HCT116 (cell line): ENCODE measurements around the gene MAP3K12. TPM values are rescaled to one million over a fixed set of nuclear protein-coding genes. Genes with fewer than 3 reads are reported as not detected.

Experiments used
- ATAC-seq: fragments of 200-7000 bp; cut with Tn5 transposase; 2 replicates; pipeline ENCODE4 v1.9.1; 2020; ENCODE audit warnings: mild to moderate bottlenecking, moderate library complexity
- BruUV-seq: library from RNA; stranded (reverse); fragments of 400-500 nt; replicated peaks from 2 replicates; lab custom pipeline; 2021; lab: Mats Ljungman, UMichigan
- CTCF ChIA-PET: fragments of 300-600 bp; sonication (Branson Sonifier 250); formaldehyde crosslinking; loops from one replicate; lab custom pipeline; 2021; ENCODE audit warnings: antibody characterized with exemption; lab: Charles Lee
- POLR2A ChIA-PET: fragments of 300-600, 350-600 bp; sonication (Branson Sonifier 250); formaldehyde crosslinking; loops from one replicate; lab custom pipeline; 2021; ENCODE audit warnings: antibody characterized with exemption; lab: Charles Lee
- RAD21 ChIA-PET, 2 experiments: fragments of 300-600 bp; sonication (Branson Sonifier 250); formaldehyde crosslinking; loops; one replicate each; lab custom pipeline; 2023; ENCODE audit warnings: low total read pairs in 2 of 2; ENCODE audit not compliant: uncharacterized antibody in 2 of 2, unreplicated experiment in 2 of 2, low non-redundant PET in 1 of 2; lab: Charles Lee
- DNase-seq: peaks from one replicate; pipeline ENCODE4 v3.0.0-alpha.2; 2010; ENCODE audit warnings: low read depth, low spot score
- H2AFZ ChIP-seq: fragments of 200-600 bp; shearing (Covaris generic), sonication (generic); 2 replicates; pipeline ENCODE4 v1.6.1; 2017; ENCODE audit warnings: low read depth, mixed run types, mixed read lengths, antibody characterized with exemption, low read length; ENCODE audit not compliant: poor library complexity, severe bottlenecking
- H3K27ac ChIP-seq: 2 replicates; pipeline ENCODE4 v1.5.1; 2012; ENCODE audit warnings: low read depth, low read length
- H3K27me3 ChIP-seq: fragments of 200-600 bp; sonication (generic); 2 replicates; pipeline ENCODE4 v1.6.1; 2016; ENCODE audit warnings: mixed run types, low read length, mixed read lengths; ENCODE audit not compliant: insufficient read depth
- H3K36me3 ChIP-seq, 2 experiments: fragments of 200-500 bp in 1 of 2; fragments of 200-600 bp in 1 of 2; sonication (Bioruptor generic) in 1 of 2; sonication (generic) in 1 of 2; 2 replicates each; pipeline versions ENCODE4 v1.5.1 to v1.6.1; 2014 to 2016; ENCODE audit warnings: low read length in 2 of 2, inconsistent platforms in 1 of 2, mixed read lengths in 1 of 2, mixed run types in 1 of 2; ENCODE audit not compliant: insufficient read depth in 2 of 2, control insufficient read depth in 1 of 2
- H3K4me1 ChIP-seq, 2 experiments: fragments of 200-600 bp in 1 of 2; sonication (generic) in 1 of 2; 2 replicates each; pipeline versions ENCODE4 v1.5.1 to v1.6.1; 2012 to 2017; ENCODE audit warnings: low read length in 2 of 2, inconsistent platforms in 1 of 2, mild to moderate bottlenecking in 1 of 2, mixed read lengths in 1 of 2, mixed run types in 1 of 2, moderate library complexity in 1 of 2; ENCODE audit not compliant: insufficient read depth in 2 of 2, control insufficient read depth in 1 of 2
- H3K4me2 ChIP-seq: fragments of 200-600 bp; sonication (generic); 2 replicates; pipeline ENCODE4 v1.6.1; 2017; ENCODE audit warnings: mixed run types, low read length, mixed read lengths
- H3K4me3 ChIP-seq, 2 experiments: fragments of 200-600 bp in 1 of 2; sonication (generic) in 1 of 2; replicated peaks in 1 of 2; 2 replicates each; pipeline ENCODE4 v1.5.1; 2011 to 2016; ENCODE audit warnings: low read length in 2 of 2, control low read depth in 1 of 2, low read depth in 1 of 2, mild to moderate bottlenecking in 1 of 2, mixed read lengths in 1 of 2, mixed run types in 1 of 2
- H3K79me2 ChIP-seq: fragments of 200-600 bp; sonication (generic); 2 replicates; pipeline ENCODE4 v1.6.1; 2017; ENCODE audit warnings: mild to moderate bottlenecking, mixed run types, low read length, moderate library complexity, mixed read lengths; ENCODE audit not compliant: insufficient read depth
- H3K9ac ChIP-seq: fragments of 200-600 bp; sonication (generic); 2 replicates; pipeline ENCODE4 v1.6.1; 2016; ENCODE audit warnings: low read length, mixed read lengths
- H3K9me2 ChIP-seq: fragments of 200-600 bp; sonication (generic), shearing (Covaris generic); 2 replicates; pipeline ENCODE4 v1.6.1; 2017; ENCODE audit warnings: mixed run types, mild to moderate bottlenecking, moderate library complexity; ENCODE audit not compliant: insufficient read depth
- H3K9me3 ChIP-seq, 2 experiments: fragments of 200-500 bp in 1 of 2; fragments of 200-600 bp in 1 of 2; sonication (Bioruptor generic) in 1 of 2; sonication (generic) in 1 of 2; 2 replicates each; pipeline ENCODE4 v1.6.1; 2014 to 2017; ENCODE audit warnings: low read length in 2 of 2, mixed read lengths in 2 of 2, inconsistent platforms in 1 of 2, low read depth in 1 of 2, mild to moderate bottlenecking in 1 of 2, mixed run types in 1 of 2, moderate library complexity in 1 of 2; ENCODE audit not compliant: control insufficient read depth in 1 of 2, insufficient read depth in 1 of 2
- H4K20me1 ChIP-seq: fragments of 200-600 bp; sonication (generic), shearing (Covaris generic); 2 replicates; pipeline ENCODE4 v1.6.1; 2017; ENCODE audit warnings: mixed run types, mild to moderate bottlenecking, moderate library complexity; ENCODE audit not compliant: insufficient read depth
- CEBPB ChIP-seq: IDR thresholded peaks from 2 replicates; pipeline ENCODE4 v1.6.1; 2012; ENCODE audit warnings: low read depth
- EGR1 ChIP-seq: IDR thresholded peaks from 2 replicates; pipeline ENCODE4 v1.6.1; 2012; ENCODE audit warnings: low read depth
- FOSL1 ChIP-seq: IDR thresholded peaks from 2 replicates; pipeline ENCODE4 v1.6.1; 2012; ENCODE audit warnings: low read depth
- JUND ChIP-seq: IDR thresholded peaks from 2 replicates; pipeline ENCODE4 v1.6.1; 2012
- POLR2AphosphoS5 ChIP-seq: IDR thresholded peaks from 2 replicates; pipeline ENCODE4 v1.6.1; 2011; ENCODE audit warnings: mild to moderate bottlenecking, low read depth, low read length, moderate library complexity
- SIN3A ChIP-seq: IDR thresholded peaks from 2 replicates; pipeline ENCODE4 v1.6.1; 2012; ENCODE audit warnings: low read depth
- SRF ChIP-seq: IDR thresholded peaks from 2 replicates; pipeline ENCODE4 v1.6.1; 2012; ENCODE audit warnings: low read depth
- TCF7L2 ChIP-seq: IDR thresholded peaks from 2 replicates; pipeline ENCODE4 v1.7.0; 2011; ENCODE audit warnings: borderline replicate concordance, inconsistent platforms; ENCODE audit not compliant: insufficient read depth, insufficient read length; ENCODE audit errors: extremely low read depth
- YY1 ChIP-seq: IDR thresholded peaks from 2 replicates; pipeline ENCODE4 v1.6.1; 2011; ENCODE audit warnings: low read length, low read depth, moderate library complexity, mild to moderate bottlenecking; ENCODE audit not compliant: insufficient replicate concordance; ENCODE audit errors: extremely low read depth
- ZFX ChIP-seq: fragments of 450-650 bp; IDR thresholded peaks from 2 replicates; pipeline ENCODE4 v1.6.1; 2017
- ZNF274 ChIP-seq: fragments of 200-500 bp; sonication (Bioruptor generic); IDR thresholded peaks from 2 replicates; pipeline ENCODE4 v1.6.1; 2014; ENCODE audit warnings: mild to moderate bottlenecking, low read depth, low read length, inconsistent platforms
- intact Hi-C: fragments of 100-400 bp; cut with micrococcal nuclease; formaldehyde crosslinking; loops from 2 replicates; pipeline ENCODE4 v1.10.0; 2022
- total RNA-seq: library from RNA; stranded (reverse); gene quantifications from one replicate; pipeline ENCODE4 v1.2.1, GENCODE V29; 2021; ENCODE audit not compliant: unreplicated experiment
- TF ChIP-seq, protein P1 (sequence below): IDR thresholded peaks from 2 replicates; pipeline ENCODE4 v1.6.1; 2012
- TF ChIP-seq, protein P2 (sequence below): IDR thresholded peaks from 2 replicates; pipeline ENCODE4 v1.6.1; 2012
- TF ChIP-seq, protein P3 (sequence below), 3 experiments: fragments of 200-600 bp in 1 of 3; sonication (generic) in 1 of 3; IDR thresholded peaks in 2 of 3; conservative IDR thresholded peaks in 1 of 3; 2 replicates each; pipeline ENCODE4 v1.5.1; 2012 to 2017; ENCODE audit warnings: low read depth in 2 of 3, low read length in 2 of 3, antibody characterized with exemption in 1 of 3, borderline replicate concordance in 1 of 3, control low read depth in 1 of 3, mild to moderate bottlenecking in 1 of 3, mixed read lengths in 1 of 3, mixed run types in 1 of 3, moderate library complexity in 1 of 3; ENCODE audit not compliant: insufficient read depth in 1 of 3
- TF ChIP-seq, protein P4 (sequence below): IDR thresholded peaks from 2 replicates; pipeline ENCODE4 v1.6.1; 2012; ENCODE audit warnings: low read depth

MAP3K12 gene
- total RNA-seq, 1 experiment from 2014 or later, result 16.3 TPM

DNA sequence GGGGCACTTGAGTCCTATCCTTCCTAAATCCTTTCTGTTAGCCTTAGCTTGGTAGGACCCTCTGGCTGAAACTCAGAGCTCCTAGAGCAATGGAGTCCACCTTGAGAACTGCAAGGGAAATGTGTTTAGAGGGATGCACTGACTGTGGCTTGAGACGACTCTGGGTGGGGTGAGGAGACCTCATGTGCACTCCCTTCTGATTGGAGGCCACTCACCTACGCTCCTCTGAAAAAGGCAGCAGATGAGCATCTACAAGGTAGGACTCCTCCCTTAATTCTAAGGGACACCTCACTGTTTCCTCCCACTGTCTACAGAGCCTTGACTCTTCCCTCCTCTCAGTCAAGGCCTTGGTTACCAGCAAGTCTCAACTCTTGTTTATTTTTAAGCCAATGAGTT lies 1.0 kb downstream of the MAP3K12 start (continued):
- TF ChIP-seq, protein P1, sequence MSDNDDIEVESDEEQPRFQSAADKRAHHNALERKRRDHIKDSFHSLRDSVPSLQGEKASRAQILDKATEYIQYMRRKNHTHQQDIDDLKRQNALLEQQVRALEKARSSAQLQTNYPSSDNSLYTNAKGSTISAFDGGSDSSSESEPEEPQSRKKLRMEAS, result no peak
- no peak for TF ChIP-seq FOSL1
- TF ChIP-seq ZNF274, result no peak
- no peak for TF ChIP-seq YY1
- no peak for TF ChIP-seq EGR1

DNA sequence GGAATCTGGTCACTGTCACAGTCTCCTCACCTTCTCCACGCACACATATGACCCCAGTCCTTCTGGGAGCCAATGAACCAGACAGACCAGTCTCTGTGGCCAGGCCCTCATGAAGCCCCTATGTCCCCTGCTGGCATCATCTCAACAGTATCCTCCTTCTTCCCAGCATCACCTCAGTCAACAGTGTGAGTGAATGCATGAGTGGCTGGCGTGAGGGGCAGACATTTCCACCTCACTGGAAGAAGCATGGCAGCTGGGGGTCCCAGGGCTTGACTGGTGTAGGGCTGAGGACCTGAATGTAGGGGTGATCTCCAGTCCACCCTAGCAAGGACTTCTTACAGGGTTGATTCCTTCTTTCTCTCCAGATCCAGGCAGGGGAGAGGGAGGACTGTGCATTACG lies 1.8 kb downstream of the MAP3K12 start:
- ATAC-seq, result no peak
- intact Hi-C loops, result no loop called here
- no peak overlapping the region for H3K4me2 ChIP-seq

More for the DNA sequence above, 1.8 kb downstream of the MAP3K12 start:
- no peak for DNase-seq
- no peak for TF ChIP-seq JUND
- no peak for TF ChIP-seq YY1
- no peak for TF ChIP-seq SIN3A
- no peak for TF ChIP-seq ZNF274
- TF ChIP-seq CEBPB, result no peak
- TF ChIP-seq, protein P2, sequence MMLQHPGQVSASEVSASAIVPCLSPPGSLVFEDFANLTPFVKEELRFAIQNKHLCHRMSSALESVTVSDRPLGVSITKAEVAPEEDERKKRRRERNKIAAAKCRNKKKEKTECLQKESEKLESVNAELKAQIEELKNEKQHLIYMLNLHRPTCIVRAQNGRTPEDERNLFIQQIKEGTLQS, result no peak
- TF ChIP-seq, protein P1, result no peak
- no peak for TF ChIP-seq SRF
- TF ChIP-seq, protein P3, sequence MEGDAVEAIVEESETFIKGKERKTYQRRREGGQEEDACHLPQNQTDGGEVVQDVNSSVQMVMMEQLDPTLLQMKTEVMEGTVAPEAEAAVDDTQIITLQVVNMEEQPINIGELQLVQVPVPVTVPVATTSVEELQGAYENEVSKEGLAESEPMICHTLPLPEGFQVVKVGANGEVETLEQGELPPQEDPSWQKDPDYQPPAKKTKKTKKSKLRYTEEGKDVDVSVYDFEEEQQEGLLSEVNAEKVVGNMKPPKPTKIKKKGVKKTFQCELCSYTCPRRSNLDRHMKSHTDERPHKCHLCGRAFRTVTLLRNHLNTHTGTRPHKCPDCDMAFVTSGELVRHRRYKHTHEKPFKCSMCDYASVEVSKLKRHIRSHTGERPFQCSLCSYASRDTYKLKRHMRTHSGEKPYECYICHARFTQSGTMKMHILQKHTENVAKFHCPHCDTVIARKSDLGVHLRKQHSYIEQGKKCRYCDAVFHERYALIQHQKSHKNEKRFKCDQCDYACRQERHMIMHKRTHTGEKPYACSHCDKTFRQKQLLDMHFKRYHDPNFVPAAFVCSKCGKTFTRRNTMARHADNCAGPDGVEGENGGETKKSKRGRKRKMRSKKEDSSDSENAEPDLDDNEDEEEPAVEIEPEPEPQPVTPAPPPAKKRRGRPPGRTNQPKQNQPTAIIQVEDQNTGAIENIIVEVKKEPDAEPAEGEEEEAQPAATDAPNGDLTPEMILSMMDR (IDR thresholded peaks at IDR 0.05 in 2 of 3, conservative IDR thresholded peaks at IDR 0.05 in 1 of 3; ENCODE audit: borderline replicate concordance in 1 of 3, insufficient read depth in 1 of 3, low read depth in 2 of 3, low read length in 2 of 3), result no peak
- TF ChIP-seq, protein P4, sequence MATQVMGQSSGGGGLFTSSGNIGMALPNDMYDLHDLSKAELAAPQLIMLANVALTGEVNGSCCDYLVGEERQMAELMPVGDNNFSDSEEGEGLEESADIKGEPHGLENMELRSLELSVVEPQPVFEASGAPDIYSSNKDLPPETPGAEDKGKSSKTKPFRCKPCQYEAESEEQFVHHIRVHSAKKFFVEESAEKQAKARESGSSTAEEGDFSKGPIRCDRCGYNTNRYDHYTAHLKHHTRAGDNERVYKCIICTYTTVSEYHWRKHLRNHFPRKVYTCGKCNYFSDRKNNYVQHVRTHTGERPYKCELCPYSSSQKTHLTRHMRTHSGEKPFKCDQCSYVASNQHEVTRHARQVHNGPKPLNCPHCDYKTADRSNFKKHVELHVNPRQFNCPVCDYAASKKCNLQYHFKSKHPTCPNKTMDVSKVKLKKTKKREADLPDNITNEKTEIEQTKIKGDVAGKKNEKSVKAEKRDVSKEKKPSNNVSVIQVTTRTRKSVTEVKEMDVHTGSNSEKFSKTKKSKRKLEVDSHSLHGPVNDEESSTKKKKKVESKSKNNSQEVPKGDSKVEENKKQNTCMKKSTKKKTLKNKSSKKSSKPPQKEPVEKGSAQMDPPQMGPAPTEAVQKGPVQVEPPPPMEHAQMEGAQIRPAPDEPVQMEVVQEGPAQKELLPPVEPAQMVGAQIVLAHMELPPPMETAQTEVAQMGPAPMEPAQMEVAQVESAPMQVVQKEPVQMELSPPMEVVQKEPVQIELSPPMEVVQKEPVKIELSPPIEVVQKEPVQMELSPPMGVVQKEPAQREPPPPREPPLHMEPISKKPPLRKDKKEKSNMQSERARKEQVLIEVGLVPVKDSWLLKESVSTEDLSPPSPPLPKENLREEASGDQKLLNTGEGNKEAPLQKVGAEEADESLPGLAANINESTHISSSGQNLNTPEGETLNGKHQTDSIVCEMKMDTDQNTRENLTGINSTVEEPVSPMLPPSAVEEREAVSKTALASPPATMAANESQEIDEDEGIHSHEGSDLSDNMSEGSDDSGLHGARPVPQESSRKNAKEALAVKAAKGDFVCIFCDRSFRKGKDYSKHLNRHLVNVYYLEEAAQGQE, result no peak
- TF ChIP-seq ZFX, result no peak
- no peak for TF ChIP-seq TCF7L2
- no peak for TF ChIP-seq POLR2AphosphoS5
- TF ChIP-seq, all 23 proteins: peak for 0
- POLR2A ChIA-PET, result interaction anchor here (0.8 kb wide), 1 partner anchor 176 kb away, joined by 3 read pairs; the partner anchor contains the start of gene AAAS
- Histone ChIP-seq H3K79me2 (peaks cover 10% of the 10 kb centered on the region), H3K4me1 (peaks cover 19 to 56% of the 10 kb centered on the region in 2 experiments), H3K9ac (no peak overlapping the region), H3K4me3 (no peak overlapping the region), H4K20me1 (no peaks in the 10 kb centered on the region), H3K9me2 (no peaks in the 10 kb centered on the region), H3K27ac (no peak overlapping the region), H2AFZ (no peak overlapping the region), H3K36me3 (no peaks in the 10 kb centered on the region), H3K9me3 (no peaks in the 10 kb centered on the region), H3K27me3 (no peaks in the 10 kb centered on the region)
- BruUV-seq, result no TSS peak
- CTCF ChIA-PET, result no interaction called here
- RAD21 ChIA-PET, result no interaction called here
